ENCODE measurements around the gene PSMD1. TPM values are rescaled to one million over a fixed set of nuclear protein-coding genes. Genes with fewer than 3 reads are reported as not detected.
"Not testable (repeated sequence)": the region's sequence is repeated elsewhere in the genome, so short reads cannot be mapped to it uniquely, and the experiment has no call there.

The PSMD1 gene
- total RNA-seq, 1 experiment from 2014 or later: 167 TPM

GRCh38 chr2:231161252-231161839 lies 104.7 kb downstream of the PSMD1 start:
- Histone ChIP-seq H3K36me3 (peaks cover 53% of the 10 kb centered on the region), H3K27ac (no peak overlapping the region; the same call in 1 of the 2 replicates), H3K27me3 (no peaks in the 10 kb centered on the region), H3K9me3 (replicated peaks) (no peaks in the 10 kb centered on the region), H3K4me3 (no peak overlapping the region), H3K4me1 (0 out of 2 replicates have a peak, but pooled peaks cover 7% of the 10 kb centered on the region)
- no peak for DNase-seq

- Histone ChIP-seq H3K4me1 (0 out of 2 replicates have a peak, but pooled peaks cover 7% of the 10 kb centered on the region), H3K36me3 (peaks cover 55% of the 10 kb centered on the region), H3K9me3 (replicated peaks) (no peaks in the 10 kb centered on the region), H3K27ac (no peak overlapping the region; the same call in 1 of the 2 replicates), H3K27me3 (no peaks in the 10 kb centered on the region), H3K4me3 (no peak overlapping the region)
- no peak for DNase-seq
These were observed 105.2 kb downstream of the PSMD1 start for GRCh38 chr2:231161877-231162329.

- Histone ChIP-seq H3K4me3 (no peak overlapping the region), H3K27ac (no peak overlapping the region), H3K27me3 (no peaks in the 10 kb centered on the region), H3K36me3 (peaks cover 60% of the 10 kb centered on the region), H3K4me1 (0 out of 2 replicates have a peak, but pooled peaks cover 7% of the 10 kb centered on the region), H3K9me3 (replicated peaks) (no peaks in the 10 kb centered on the region)
- no peak for DNase-seq
These were observed 106.3 kb downstream of the PSMD1 start for GRCh38 chr2:231163011-231163410.

- no peak overlapping the region for H3K27ac ChIP-seq
- DNase-seq: no peak
- 0 out of 2 replicates have a peak, but pooled peaks cover 7% of the 10 kb centered on the region for H3K4me1 ChIP-seq
- no peaks in the 10 kb centered on the region for H3K9me3 ChIP-seq (replicated peaks)
- no peaks in the 10 kb centered on the region for H3K27me3 ChIP-seq
- H3K36me3 ChIP-seq: peaks cover 63% of the 10 kb centered on the region
- no peak overlapping the region for H3K4me3 ChIP-seq
These were observed 106.9 kb downstream of the PSMD1 start for GRCh38 chr2:231163414-231164095.

GRCh38 chr2:231167745-231168459 lies 111.2 kb downstream of the PSMD1 start:
- H3K36me3 ChIP-seq: peaks cover 78% of the 10 kb centered on the region
- no peak overlapping the region for H3K27ac ChIP-seq
- no peak for DNase-seq
- no peaks in the 10 kb centered on the region for H3K27me3 ChIP-seq
- H3K4me1 ChIP-seq: no peaks in the 10 kb centered on the region
- no peaks in the 10 kb centered on the region for H3K9me3 ChIP-seq (replicated peaks)
- no peak overlapping the region for H3K4me3 ChIP-seq

GRCh38 chr2:231168460-231169139 lies 111.9 kb downstream of the PSMD1 start:
- Histone ChIP-seq H3K9me3 (replicated peaks) (no peaks in the 10 kb centered on the region), H3K36me3 (peaks cover 75% of the 10 kb centered on the region), H3K4me1 (no peaks in the 10 kb centered on the region), H3K4me3 (no peak overlapping the region), H3K27ac (no peak overlapping the region), H3K27me3 (no peaks in the 10 kb centered on the region)
- DNase-seq: no peak

- Histone ChIP-seq H3K27me3 (no peaks in the 10 kb centered on the region), H3K27ac (no peak overlapping the region), H3K4me1 (no peaks in the 10 kb centered on the region), H3K4me3 (no peak overlapping the region), H3K9me3 (replicated peaks) (no peaks in the 10 kb centered on the region), H3K36me3 (peaks cover 75% of the 10 kb centered on the region)
- DNase-seq: no peak
These were observed 112.8 kb downstream of the PSMD1 start for GRCh38 chr2:231169488-231169887.

- H3K4me1 ChIP-seq: no peaks in the 10 kb centered on the region
- H3K9me3 ChIP-seq (replicated peaks): no peaks in the 10 kb centered on the region
- H3K27me3 ChIP-seq: no peaks in the 10 kb centered on the region
- no peak for DNase-seq
- H3K27ac ChIP-seq: no peak overlapping the region
- no peak overlapping the region for H3K4me3 ChIP-seq
- H3K36me3 ChIP-seq: peaks cover 77% of the 10 kb centered on the region
These were observed 113.4 kb downstream of the PSMD1 start for GRCh38 chr2:231170055-231170454.

- no peak overlapping the region for H3K27ac ChIP-seq
- H3K9me3 ChIP-seq (replicated peaks): no peaks in the 10 kb centered on the region
- H3K4me1 ChIP-seq: no peaks in the 10 kb centered on the region
- no peak overlapping the region for H3K4me3 ChIP-seq
- peaks cover 63% of the 10 kb centered on the region for H3K36me3 ChIP-seq
- H3K27me3 ChIP-seq: no peaks in the 10 kb centered on the region
- no peak for DNase-seq
These were observed 115.4 kb downstream of the PSMD1 start for GRCh38 chr2:231172025-231172424.

GRCh38 chr2:231174211-231174651 lies 117.6 kb downstream of the PSMD1 start:
- H3K4me3 ChIP-seq: no peak overlapping the region
- H3K27me3 ChIP-seq: no peaks in the 10 kb centered on the region
- H3K9me3 ChIP-seq (replicated peaks): no peaks in the 10 kb centered on the region
- peaks cover 51% of the 10 kb centered on the region for H3K36me3 ChIP-seq
- H3K4me1 ChIP-seq: no peaks in the 10 kb centered on the region
- H3K27ac ChIP-seq: no peak overlapping the region
- no peak for DNase-seq

- H3K4me3 ChIP-seq: no peak overlapping the region
- no peaks in the 10 kb centered on the region for H3K27me3 ChIP-seq
- H3K9me3 ChIP-seq (replicated peaks): no peaks in the 10 kb centered on the region
- peaks cover 39% of the 10 kb centered on the region for H3K36me3 ChIP-seq
- DNase-seq: no peak
- peaks cover 4% of the 10 kb centered on the region; the same call in 1 of the 2 replicates for H3K4me1 ChIP-seq
- no peak overlapping the region for H3K27ac ChIP-seq
These were observed 119.4 kb downstream of the PSMD1 start for GRCh38 chr2:231176066-231176465.

- Histone ChIP-seq H3K27ac (no peak overlapping the region), H3K36me3 (peaks cover 26% of the 10 kb centered on the region), H3K4me1 (peaks cover 7% of the 10 kb centered on the region), H3K9me3 (replicated peaks) (no peaks in the 10 kb centered on the region), H3K27me3 (no peaks in the 10 kb centered on the region), H3K4me3 (no peak overlapping the region)
- no peak for DNase-seq
These were observed 120.7 kb downstream of the PSMD1 start for GRCh38 chr2:231177156-231178025.

GRCh38 chr2:231178805-231179204 lies 122.1 kb downstream of the PSMD1 start:
- DNase-seq; H3K27me3 ChIP-seq; H3K27ac ChIP-seq; H3K4me1 ChIP-seq; H3K9me3 ChIP-seq (replicated peaks); H3K4me3 ChIP-seq: not testable (repeated sequence)
- H3K36me3 ChIP-seq: peaks cover 15% of the 10 kb centered on the region
